ENCODE measurements around the gene HEBP1.

HEBP1 gene

DNA sequence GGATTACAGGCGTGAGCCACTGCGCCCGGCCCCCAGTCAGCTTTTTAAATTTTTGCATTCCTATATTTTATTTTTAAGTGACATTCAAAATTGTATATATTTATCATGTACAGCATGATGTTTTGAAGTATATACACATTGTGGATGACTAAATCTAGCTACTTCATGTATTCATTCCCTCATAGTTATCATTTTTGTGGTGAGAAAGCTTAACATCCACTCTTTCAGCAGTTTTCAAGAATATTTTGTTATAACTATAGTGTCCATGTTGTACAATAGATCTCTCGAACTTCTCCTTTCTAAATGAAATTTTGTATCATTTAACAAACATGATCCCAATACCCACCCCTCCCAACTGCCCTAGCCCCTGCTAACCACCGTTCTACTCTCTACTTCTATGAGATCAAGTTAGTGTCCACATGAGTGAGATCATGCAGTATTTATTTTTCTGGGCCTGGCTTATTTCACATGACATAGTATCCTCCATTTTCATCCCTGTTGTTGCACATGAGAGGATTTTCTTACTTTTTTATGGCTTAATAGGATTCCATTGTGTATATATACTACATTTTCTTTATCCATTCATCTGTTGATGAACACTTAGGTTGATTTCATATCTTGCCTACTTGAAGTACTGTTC is 8.8 kb upstream of the HEBP1 start:
- TF ChIP-seq RARB (CRISPR knock-in tag; IDR thresholded peaks at IDR 0.05) (no peak), ZNF70 (CRISPR knock-in tag; IDR thresholded peaks at IDR 0.05) (no peak), CSDC2 (CRISPR knock-in tag; IDR thresholded peaks at IDR 0.05) (no peak), SNAI2 (CRISPR knock-in tag; IDR thresholded peaks at IDR 0.05) (no peak), BACH2 (CRISPR knock-in tag; IDR thresholded peaks at IDR 0.05; ENCODE audit: borderline replicate concordance) (no peak), TCF4 (CRISPR knock-in tag; IDR thresholded peaks at IDR 0.05; ENCODE audit: borderline replicate concordance) (no peak), OSR1 (CRISPR knock-in tag; IDR thresholded peaks at IDR 0.05) (no peak), ZNF565 (CRISPR knock-in tag; conservative IDR thresholded peaks at IDR 0.05; ENCODE audit: low read depth) (no peak), GLIS3 (CRISPR knock-in tag; IDR thresholded peaks at IDR 0.05) (no peak), PPARA (CRISPR knock-in tag; IDR thresholded peaks at IDR 0.05; ENCODE audit: borderline replicate concordance) (no peak), ZFP30 (CRISPR knock-in tag; IDR thresholded peaks at IDR 0.05) (no peak), ZFP3 (CRISPR knock-in tag; IDR thresholded peaks at IDR 0.05) (no peak), TOX (CRISPR knock-in tag; IDR thresholded peaks at IDR 0.05; ENCODE audit: borderline replicate concordance) (no peak), ESRRG (CRISPR knock-in tag; IDR thresholded peaks at IDR 0.05) (no peak), ISL1 (CRISPR knock-in tag; IDR thresholded peaks at IDR 0.05) (no peak)
- TF ChIP-seq, protein P1, sequence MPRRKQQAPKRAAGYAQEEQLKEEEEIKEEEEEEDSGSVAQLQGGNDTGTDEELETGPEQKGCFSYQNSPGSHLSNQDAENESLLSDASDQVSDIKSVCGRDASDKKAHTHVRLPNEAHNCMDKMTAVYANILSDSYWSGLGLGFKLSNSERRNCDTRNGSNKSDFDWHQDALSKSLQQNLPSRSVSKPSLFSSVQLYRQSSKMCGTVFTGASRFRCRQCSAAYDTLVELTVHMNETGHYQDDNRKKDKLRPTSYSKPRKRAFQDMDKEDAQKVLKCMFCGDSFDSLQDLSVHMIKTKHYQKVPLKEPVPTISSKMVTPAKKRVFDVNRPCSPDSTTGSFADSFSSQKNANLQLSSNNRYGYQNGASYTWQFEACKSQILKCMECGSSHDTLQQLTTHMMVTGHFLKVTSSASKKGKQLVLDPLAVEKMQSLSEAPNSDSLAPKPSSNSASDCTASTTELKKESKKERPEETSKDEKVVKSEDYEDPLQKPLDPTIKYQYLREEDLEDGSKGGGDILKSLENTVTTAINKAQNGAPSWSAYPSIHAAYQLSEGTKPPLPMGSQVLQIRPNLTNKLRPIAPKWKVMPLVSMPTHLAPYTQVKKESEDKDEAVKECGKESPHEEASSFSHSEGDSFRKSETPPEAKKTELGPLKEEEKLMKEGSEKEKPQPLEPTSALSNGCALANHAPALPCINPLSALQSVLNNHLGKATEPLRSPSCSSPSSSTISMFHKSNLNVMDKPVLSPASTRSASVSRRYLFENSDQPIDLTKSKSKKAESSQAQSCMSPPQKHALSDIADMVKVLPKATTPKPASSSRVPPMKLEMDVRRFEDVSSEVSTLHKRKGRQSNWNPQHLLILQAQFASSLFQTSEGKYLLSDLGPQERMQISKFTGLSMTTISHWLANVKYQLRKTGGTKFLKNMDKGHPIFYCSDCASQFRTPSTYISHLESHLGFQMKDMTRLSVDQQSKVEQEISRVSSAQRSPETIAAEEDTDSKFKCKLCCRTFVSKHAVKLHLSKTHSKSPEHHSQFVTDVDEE (CRISPR knock-in tag; IDR thresholded peaks at IDR 0.05) = no peak
- TF ChIP-seq, protein P2, sequence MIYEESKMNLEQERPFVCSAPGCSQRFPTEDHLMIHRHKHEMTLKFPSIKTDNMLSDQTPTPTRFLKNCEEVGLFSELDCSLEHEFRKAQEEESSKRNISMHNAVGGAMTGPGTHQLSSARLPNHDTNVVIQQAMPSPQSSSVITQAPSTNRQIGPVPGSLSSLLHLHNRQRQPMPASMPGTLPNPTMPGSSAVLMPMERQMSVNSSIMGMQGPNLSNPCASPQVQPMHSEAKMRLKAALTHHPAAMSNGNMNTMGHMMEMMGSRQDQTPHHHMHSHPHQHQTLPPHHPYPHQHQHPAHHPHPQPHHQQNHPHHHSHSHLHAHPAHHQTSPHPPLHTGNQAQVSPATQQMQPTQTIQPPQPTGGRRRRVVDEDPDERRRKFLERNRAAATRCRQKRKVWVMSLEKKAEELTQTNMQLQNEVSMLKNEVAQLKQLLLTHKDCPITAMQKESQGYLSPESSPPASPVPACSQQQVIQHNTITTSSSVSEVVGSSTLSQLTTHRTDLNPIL (CRISPR knock-in tag; IDR thresholded peaks at IDR 0.05; ENCODE audit: low read depth) = no peak
- ATAC-seq = no peak

DNA sequence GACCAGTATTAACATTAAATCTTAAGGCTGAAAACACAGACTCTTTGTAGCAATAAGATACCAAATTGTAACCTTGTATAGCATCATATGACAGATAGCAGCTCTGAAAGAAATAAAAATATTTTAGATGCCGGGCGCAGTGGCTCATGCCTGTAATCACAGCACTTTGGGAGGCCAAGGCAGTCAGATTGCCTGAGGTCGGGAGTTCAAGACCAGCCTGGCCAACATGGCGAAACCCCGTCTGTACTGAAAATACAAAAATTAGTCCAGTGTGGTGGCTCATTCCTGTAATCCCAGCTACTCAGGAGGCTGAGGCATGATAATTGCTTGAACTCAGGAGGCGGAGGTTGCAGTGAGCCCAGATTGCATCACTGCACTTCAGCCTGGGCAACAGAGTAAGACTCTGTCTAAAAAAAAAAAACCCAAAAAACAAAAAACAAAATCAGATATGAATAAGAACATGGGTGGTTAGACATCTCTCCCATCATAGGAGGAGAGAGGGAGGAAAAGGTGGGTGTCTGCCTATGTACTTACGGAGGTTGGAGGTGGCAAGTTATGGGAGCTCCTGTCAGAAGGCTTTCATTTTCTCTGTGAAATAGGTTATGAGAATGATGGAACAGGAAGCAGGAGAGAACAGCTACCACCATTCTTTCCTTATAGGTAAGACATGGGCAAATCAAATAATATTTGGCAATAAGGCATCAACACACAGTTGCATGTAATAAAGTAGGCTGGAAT is 7.6 kb upstream of the HEBP1 start:
- no peak for TF ChIP-seq ZFP30 (CRISPR knock-in tag; IDR thresholded peaks at IDR 0.05)
- no peak for TF ChIP-seq GLIS3 (CRISPR knock-in tag; IDR thresholded peaks at IDR 0.05)
- TF ChIP-seq, protein P3, sequence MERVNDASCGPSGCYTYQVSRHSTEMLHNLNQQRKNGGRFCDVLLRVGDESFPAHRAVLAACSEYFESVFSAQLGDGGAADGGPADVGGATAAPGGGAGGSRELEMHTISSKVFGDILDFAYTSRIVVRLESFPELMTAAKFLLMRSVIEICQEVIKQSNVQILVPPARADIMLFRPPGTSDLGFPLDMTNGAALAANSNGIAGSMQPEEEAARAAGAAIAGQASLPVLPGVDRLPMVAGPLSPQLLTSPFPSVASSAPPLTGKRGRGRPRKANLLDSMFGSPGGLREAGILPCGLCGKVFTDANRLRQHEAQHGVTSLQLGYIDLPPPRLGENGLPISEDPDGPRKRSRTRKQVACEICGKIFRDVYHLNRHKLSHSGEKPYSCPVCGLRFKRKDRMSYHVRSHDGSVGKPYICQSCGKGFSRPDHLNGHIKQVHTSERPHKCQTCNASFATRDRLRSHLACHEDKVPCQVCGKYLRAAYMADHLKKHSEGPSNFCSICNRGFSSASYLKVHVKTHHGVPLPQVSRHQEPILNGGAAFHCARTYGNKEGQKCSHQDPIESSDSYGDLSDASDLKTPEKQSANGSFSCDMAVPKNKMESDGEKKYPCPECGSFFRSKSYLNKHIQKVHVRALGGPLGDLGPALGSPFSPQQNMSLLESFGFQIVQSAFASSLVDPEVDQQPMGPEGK (CRISPR knock-in tag; IDR thresholded peaks at IDR 0.05; ENCODE audit: borderline replicate concordance) = no peak
- no peak for TF ChIP-seq ZNF565 (CRISPR knock-in tag; conservative IDR thresholded peaks at IDR 0.05; ENCODE audit: low read depth)
- no peak for TF ChIP-seq CSDC2 (CRISPR knock-in tag; IDR thresholded peaks at IDR 0.05)
- no peak for TF ChIP-seq ARNTL (CRISPR knock-in tag; IDR thresholded peaks at IDR 0.05; ENCODE audit: borderline replicate concordance, low read depth)
- no peak for TF ChIP-seq ZC3H10 (CRISPR knock-in tag; IDR thresholded peaks at IDR 0.05)
- no peak for TF ChIP-seq ZNF70 (CRISPR knock-in tag; IDR thresholded peaks at IDR 0.05)
- TF ChIP-seq, protein P1 (CRISPR knock-in tag; IDR thresholded peaks at IDR 0.05) = no peak
- no peak for TF ChIP-seq OSR1 (CRISPR knock-in tag; IDR thresholded peaks at IDR 0.05)
- TF ChIP-seq, protein P4, sequence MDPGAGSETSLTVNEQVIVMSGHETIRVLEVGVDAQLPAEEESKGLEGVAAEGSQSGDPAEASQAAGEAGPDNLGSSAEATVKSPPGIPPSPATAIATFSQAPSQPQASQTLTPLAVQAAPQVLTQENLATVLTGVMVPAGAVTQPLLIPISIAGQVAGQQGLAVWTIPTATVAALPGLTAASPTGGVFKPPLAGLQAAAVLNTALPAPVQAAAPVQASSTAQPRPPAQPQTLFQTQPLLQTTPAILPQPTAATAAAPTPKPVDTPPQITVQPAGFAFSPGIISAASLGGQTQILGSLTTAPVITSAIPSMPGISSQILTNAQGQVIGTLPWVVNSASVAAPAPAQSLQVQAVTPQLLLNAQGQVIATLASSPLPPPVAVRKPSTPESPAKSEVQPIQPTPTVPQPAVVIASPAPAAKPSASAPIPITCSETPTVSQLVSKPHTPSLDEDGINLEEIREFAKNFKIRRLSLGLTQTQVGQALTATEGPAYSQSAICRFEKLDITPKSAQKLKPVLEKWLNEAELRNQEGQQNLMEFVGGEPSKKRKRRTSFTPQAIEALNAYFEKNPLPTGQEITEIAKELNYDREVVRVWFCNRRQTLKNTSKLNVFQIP (CRISPR knock-in tag; IDR thresholded peaks at IDR 0.05; ENCODE audit: borderline replicate concordance, low read depth) = no peak
- no peak for TF ChIP-seq ZNF8 (CRISPR knock-in tag; IDR thresholded peaks at IDR 0.05)
- TF ChIP-seq ZFP3 (CRISPR knock-in tag; IDR thresholded peaks at IDR 0.05) = no peak
- no peak for TF ChIP-seq SNAI2 (CRISPR knock-in tag; IDR thresholded peaks at IDR 0.05)
- TF ChIP-seq, protein P2 (CRISPR knock-in tag; IDR thresholded peaks at IDR 0.05; ENCODE audit: low read depth) = no peak
- no peak for TF ChIP-seq RARB (CRISPR knock-in tag; IDR thresholded peaks at IDR 0.05)
- ATAC-seq = no peak
